ENCODE results near the gene RCAN3.
A peak's percentile ranks its signal among the peaks of the same experiment; 100 is the strongest.

Gene RCAN3

GRCh38 chr1:24580756-24581155 lies 78.1 kb downstream of the RCAN3 start:
- DNase-seq (ENCODE audit: low spot score), result no peak

- DNase-seq (ENCODE audit: low spot score), result no peak
These were observed 81.6 kb downstream of the RCAN3 start for GRCh38 chr1:24584171-24584647.

DNA sequence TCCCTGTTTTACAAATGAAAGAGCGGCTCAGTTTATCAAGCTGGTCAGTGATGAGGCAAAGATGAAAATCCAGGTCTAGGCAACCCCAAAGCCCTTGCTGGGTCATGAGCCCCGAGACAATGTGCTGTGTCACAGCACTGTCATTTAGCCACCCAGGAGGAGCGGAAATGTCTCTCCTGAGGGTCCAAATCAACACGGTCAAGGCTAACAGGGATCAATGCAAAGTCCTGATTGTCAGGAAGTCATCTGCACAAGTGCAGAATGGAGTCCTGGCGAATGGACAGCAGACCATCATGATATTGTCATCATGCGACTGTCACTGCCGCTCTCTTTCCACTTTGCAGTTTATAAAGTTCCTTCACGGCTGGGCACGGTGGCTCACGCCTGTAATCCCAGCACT lies 83.5 kb downstream of the RCAN3 start:
- DNase-seq (ENCODE audit: low spot score), result no peak

DNA sequence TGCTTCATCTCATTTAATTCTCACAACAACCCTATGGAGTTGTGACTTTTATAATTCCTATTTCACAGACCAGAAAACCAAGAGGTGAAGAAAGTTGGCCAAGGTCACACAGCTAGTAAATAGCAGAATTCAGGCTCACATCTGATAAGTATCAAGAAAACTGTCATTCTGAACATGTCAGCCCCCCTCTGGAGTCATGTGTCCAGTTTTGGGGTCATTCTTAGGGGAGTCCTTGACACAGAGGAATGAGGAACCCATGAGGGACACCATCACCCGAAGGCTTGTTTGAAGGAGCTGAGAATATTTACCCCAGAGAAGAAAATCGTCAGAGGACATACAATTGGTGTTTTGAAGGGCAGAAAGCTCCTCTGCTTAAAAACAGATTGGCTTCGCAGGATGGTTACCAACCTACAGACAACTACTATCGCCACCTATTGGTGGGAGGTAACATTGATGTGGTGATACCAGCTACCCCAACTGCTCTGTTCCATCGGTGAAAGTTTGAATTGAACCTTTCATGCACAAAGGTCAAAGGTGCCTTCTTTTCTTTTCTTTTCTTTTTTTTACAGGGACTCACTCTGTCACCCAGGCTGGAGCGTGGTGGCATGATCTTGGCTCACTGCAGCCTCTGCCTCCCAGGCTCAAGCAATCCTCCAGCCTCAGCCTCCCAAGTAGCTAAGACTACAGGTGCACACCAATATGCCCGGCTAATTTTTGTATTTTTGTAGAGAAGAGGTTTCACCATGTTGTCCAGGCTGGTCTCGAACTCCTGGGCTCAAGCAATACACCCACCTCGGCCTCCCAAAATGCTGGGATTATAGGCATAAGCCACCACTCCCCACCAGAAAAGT lies 84.6 kb downstream of the RCAN3 start:
- peak; percentile 63 for DNase-seq (ENCODE audit: low spot score)

DNA sequence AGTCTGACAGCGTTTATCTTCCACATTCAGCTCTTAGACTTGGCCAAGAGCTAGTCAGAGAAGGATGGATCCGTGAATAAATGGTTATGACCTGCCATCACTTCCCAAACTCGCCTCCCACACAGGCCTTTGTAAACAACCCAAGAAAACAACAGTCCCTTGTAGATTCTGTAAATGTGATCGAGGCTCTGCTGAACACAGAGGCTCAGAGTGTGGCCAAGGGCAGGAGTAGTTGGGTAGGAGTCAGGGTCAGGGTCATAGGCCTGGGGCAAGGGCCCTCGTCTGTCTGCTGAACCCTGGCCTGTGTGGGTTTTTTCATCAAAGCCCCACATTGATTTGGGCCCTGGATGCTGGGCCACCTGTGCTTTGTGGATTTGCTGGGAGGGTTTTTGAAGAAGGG lies 85.9 kb downstream of the RCAN3 start:
- no peak for DNase-seq (ENCODE audit: low spot score)

DNA sequence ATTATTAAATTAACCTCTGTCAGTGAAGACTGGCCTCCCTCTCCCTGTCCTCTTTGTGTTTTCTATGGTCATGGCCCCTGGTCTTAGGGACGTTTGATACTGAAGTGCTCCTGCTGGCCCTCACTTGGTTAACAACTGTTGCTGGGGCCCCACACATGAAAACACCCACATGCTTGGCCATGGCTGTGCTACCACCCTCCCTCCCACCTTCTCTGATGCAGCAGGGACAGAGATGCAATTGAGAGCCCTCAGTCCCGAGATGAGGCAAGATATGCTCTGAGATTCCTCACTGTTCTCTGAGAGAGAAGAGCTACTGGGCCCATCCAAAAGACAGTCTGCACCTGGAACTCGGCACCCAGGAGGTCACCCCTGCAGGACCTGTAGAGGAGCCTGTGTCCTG lies 86.6 kb downstream of the RCAN3 start:
- DNase-seq (ENCODE audit: low spot score), result no peak

Measured in kidney capillary endothelial cell (primary cell).